Heart left ventricle (tissue), 16 donors: Measurements from ENCODE around the gene CAND2. TPM values are rescaled to one million over a fixed set of nuclear protein-coding genes. Genes with fewer than 3 reads are reported as not detected.
"Not testable (repeated sequence)": the region's sequence is repeated elsewhere in the genome, so short reads cannot be mapped to it uniquely, and the experiment has no call there.

Source experiments
- ATAC-seq, 4 donors: fragments of 200-7000 bp; cut with Tn5 transposase; one replicate each; pipeline ENCODE4 v1.9.1; 2020 to 2022; ENCODE audit warnings: moderate library complexity in 4 of 4, mild to moderate bottlenecking in 3 of 4, moderate number of reproducible peaks in 1 of 4
- DNase-seq, 5 donors: peaks; one replicate each; pipeline ENCODE4 v3.0.0-alpha.2; 2020
- H3K27ac ChIP-seq, 12 donors: fragments of 200-600 bp; sonication (generic) in 4 of 12; one replicate each; pipeline versions ENCODE4 v1.5.0 to v1.8.0; 2016 to 2022; ENCODE audit warnings: mild to moderate bottlenecking in 2 of 12
- H3K27me3 ChIP-seq, 9 donors: fragments of 200-600 bp; sonication (generic) in 2 of 9; one replicate each; pipeline versions ENCODE4 v1.5.1 to v1.8.0; 2016 to 2022; ENCODE audit warnings: mild to moderate bottlenecking in 3 of 9
- H3K36me3 ChIP-seq, 9 donors: fragments of 200-600 bp; sonication (generic) in 2 of 9; one replicate each; pipeline versions ENCODE4 v1.5.0 to v1.8.0; 2018 to 2022; ENCODE audit warnings: mild to moderate bottlenecking in 2 of 9
- H3K4me1 ChIP-seq, 12 donors: fragments of 200-600 bp; sonication (generic) in 4 of 12; one replicate each; pipeline versions ENCODE4 v1.5.0 to v1.8.0; 2016 to 2022; ENCODE audit warnings: mild to moderate bottlenecking in 3 of 12
- H3K4me3 ChIP-seq, 12 donors: fragments of 200-600 bp; sonication (generic) in 4 of 12; one replicate each; pipeline versions ENCODE4 v1.5.0 to v1.8.0; 2017 to 2022; ENCODE audit warnings: mild to moderate bottlenecking in 9 of 12, moderate library complexity in 4 of 12
- H3K9me3 ChIP-seq, 12 donors: fragments of 200-600 bp; sonication (generic) in 4 of 12; one replicate each; pipeline versions ENCODE4 v1.5.0 to v1.8.0; 2016 to 2022; ENCODE audit warnings: mild to moderate bottlenecking in 1 of 12
- POLR2A ChIP-seq, 2 donors: fragments of 450-650 bp; IDR thresholded peaks; one replicate each; pipeline ENCODE4 v1.6.1; 2017; ENCODE audit warnings: antibody characterized with exemption in 2 of 2, mild to moderate bottlenecking in 2 of 2, moderate library complexity in 2 of 2
- WGBS, 4 donors: extraction: QIAGEN DNeasy Blood & Tissue Kit in 2 of 4; methylation state at CpG; one replicate each; pipeline versions ENCODE4 v1.1.5 to v1.1.7; 2013 to 2018; 5-methylcytosine and 5-hydroxymethylcytosine counted together
- intact Hi-C, 10 donors: fragments of 100-400 bp; cut with DNase I; formaldehyde crosslinking; loops; one replicate each; pipeline versions ENCODE4 v1.11.1 to v1.14.2; 2022
- polyA plus RNA-seq, 2 donors: library from polyadenylated mRNA; stranded (reverse); fragments of 200-250 nt; gene quantifications; one replicate each; pipeline ENCODE4 v1.2.3, GENCODE V29; 2013
- total RNA-seq, 9 donors: library from RNA; depleted of rRNA in 2 of 9; stranded (reverse); fragments of >200 nt in 2 of 9; fragmentation: NEBNext Ultra II Directional in 3 of 9; extraction: Animal tissue kit (Norgen Biotek cat#: 25700) in 3 of 9; gene quantifications; one replicate each; pipeline versions ENCODE4 v1.1.0 to v1.2.4, GENCODE V29; 2016 to 2023
- TF ChIP-seq, protein P1 (sequence below), 12 donors: fragments of 200-600 bp; sonication (generic) in 4 of 12; IDR thresholded peaks; one replicate each; pipeline versions ENCODE4 v1.5.0 to v1.8.0; 2018 to 2022; ENCODE audit warnings: antibody characterized with exemption in 12 of 12, mild to moderate bottlenecking in 5 of 12
- donor health status: ischemic (EF 13 %, LVEDD 7.1; RV severe dilation, severe dysfunction).
- donor health status: healthy with polysubstance abuse.
- donor health status: DM: no; HTN: yes; CAD: no.
- donor health status: DM: no; HTN: no; CAD: no.
- donor health status: ischemic (EF 25% LVEDD 6.9; RV normal size, moderate dysfunction).
- donor health status: ischemic (EF 25% LVEDD 5.7; RV mildly dilated, moderate dysfunction).
- donor health status: healthy.
- donor health status: DM: yes; HTN: yes; CAD: no.
- donor health status: ischemic (EF 35%, LVEDD 5.7; RV mildly dilated, moderate dysfunction).
- donor health status: nonischemic (EF 11% LVEDD 7.7; RV severe dilation, severe dysfunction).
- donor health status: DM: yes; HTN: yes; CAD: no.
- donor health status: PGD.
- donor health status: ischemic (EF 29% LVEDD 5.4; RV normal size, mild dysfunction).
- donor health status: nonischemic (EF 23%, LVEDD 6.1; RV moderate dilation, normal function).

CAND2 gene
- total and polyA plus RNA-seq, 11 donors, result 11.7 to 87.5 (median 67.2) TPM

DNA sequence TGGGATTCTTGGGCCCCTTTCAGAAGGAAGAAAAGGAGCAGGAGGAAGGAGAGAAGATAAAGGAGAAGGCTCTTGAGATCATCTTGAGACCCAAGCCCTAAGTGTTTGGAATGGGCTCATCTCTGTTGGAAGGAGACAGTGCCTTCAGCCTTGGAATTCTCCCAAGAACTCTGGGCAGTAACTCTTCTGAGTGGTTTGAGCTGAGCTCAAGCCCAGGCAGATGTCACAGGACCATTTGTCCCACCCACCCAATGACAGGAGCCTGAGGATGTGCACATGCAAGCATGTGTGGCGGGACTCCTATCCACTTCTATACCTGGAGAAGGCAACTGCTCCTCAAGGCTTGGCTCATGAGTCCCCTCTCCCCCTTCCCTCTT lies 22.8 kb upstream of the CAND2 start:
- intact Hi-C loops, result no loop called here
- H3K27me3 ChIP-seq, result no peaks in the 10 kb centered on the region
- no peak for DNase-seq
- no peak for TF ChIP-seq POLR2A (IDR thresholded peaks at IDR 0.05)
- TF ChIP-seq, protein P1, sequence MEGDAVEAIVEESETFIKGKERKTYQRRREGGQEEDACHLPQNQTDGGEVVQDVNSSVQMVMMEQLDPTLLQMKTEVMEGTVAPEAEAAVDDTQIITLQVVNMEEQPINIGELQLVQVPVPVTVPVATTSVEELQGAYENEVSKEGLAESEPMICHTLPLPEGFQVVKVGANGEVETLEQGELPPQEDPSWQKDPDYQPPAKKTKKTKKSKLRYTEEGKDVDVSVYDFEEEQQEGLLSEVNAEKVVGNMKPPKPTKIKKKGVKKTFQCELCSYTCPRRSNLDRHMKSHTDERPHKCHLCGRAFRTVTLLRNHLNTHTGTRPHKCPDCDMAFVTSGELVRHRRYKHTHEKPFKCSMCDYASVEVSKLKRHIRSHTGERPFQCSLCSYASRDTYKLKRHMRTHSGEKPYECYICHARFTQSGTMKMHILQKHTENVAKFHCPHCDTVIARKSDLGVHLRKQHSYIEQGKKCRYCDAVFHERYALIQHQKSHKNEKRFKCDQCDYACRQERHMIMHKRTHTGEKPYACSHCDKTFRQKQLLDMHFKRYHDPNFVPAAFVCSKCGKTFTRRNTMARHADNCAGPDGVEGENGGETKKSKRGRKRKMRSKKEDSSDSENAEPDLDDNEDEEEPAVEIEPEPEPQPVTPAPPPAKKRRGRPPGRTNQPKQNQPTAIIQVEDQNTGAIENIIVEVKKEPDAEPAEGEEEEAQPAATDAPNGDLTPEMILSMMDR (IDR thresholded peaks at IDR 0.05), result no peak
- no peak overlapping the region for H3K4me3 ChIP-seq
- H3K4me1 ChIP-seq, result peaks cover 0 to 12% (median 0%) of the 10 kb centered on the region in 12 donors
- H3K27ac ChIP-seq, result no peak overlapping the region
- no peak for ATAC-seq
- WGBS, 4 donors, result 91 to 100% (median 95%) methylated on average over 1 of the region's 1 CpG
- no peaks in the 10 kb centered on the region for H3K36me3 ChIP-seq
- H3K9me3 ChIP-seq, result no peaks in the 10 kb centered on the region

DNA sequence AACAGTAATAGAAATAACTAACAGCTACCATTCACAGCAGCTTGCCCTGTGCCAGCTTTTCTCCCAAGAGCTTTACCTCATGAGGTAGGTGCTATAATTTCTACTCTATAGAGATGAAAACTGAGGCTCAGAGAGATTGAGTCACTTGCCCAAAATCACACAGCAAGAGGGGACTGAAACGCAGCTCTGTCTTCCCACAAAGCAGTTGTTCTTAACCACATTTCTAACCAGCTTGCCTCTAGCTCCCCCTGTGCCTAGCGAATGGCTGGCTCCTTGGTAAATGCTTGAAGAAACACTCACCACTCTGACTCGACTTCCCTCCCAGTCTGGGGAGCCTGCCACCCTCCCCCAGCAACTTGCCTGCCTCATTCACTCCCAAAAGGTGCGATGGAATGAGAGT lies 21.9 kb upstream of the CAND2 start:
- intact Hi-C loops, result no loop called here
- Histone ChIP-seq H3K27me3 (no peaks in the 10 kb centered on the region), H3K4me1 (peaks cover 0 to 12% (median 0%) of the 10 kb centered on the region in 12 donors), H3K4me3 (no peak overlapping the region), H3K36me3 (no peaks in the 10 kb centered on the region), H3K9me3 (no peaks in the 10 kb centered on the region), H3K27ac (no peak overlapping the region)
- no peak for TF ChIP-seq POLR2A (IDR thresholded peaks at IDR 0.05)
- TF ChIP-seq, protein P1 (IDR thresholded peaks at IDR 0.05), result no peak
- ATAC-seq (no peak), DNase-seq (no peak)
- 64 to 85% (median 77%) methylated on average over 4 of the region's 4 CpGs for WGBS, 4 donors

DNA sequence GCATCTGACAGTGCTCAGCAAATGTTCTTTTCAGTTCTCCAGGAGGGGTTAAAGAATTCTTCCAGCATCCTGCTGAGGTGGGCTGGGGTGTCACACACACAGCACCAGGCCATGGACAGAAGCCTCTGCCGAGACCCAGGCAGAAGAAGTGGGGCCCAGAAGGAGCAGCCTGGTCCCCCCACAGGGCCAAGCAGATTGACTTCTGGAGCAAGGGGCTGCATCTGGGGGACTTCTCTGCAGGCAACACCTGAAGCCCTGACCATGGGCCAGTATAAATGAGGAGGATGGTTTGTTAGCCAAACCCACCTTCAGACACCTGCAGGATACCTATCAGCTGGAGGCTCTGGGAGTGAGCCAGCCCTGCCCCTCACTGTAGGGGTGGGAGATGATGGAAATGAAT lies 21.3 kb upstream of the CAND2 start:
- H3K27ac ChIP-seq, result no peak overlapping the region
- H3K4me1 ChIP-seq, result peaks cover 0 to 12% (median 0%) of the 10 kb centered on the region in 12 donors
- no peaks in the 10 kb centered on the region for H3K9me3 ChIP-seq
- no peak overlapping the region for H3K4me3 ChIP-seq
- DNase-seq (no peak), ATAC-seq (no peak)
- TF ChIP-seq, protein P1 (IDR thresholded peaks at IDR 0.05), result no peak
- no peak for TF ChIP-seq POLR2A (IDR thresholded peaks at IDR 0.05)
- intact Hi-C loops, result no loop called here
- no peaks in the 10 kb centered on the region for H3K36me3 ChIP-seq
- no peaks in the 10 kb centered on the region for H3K27me3 ChIP-seq
- WGBS, 4 donors, result 70 to 80% (median 73%) methylated on average over 1 of the region's 1 CpG

DNA sequence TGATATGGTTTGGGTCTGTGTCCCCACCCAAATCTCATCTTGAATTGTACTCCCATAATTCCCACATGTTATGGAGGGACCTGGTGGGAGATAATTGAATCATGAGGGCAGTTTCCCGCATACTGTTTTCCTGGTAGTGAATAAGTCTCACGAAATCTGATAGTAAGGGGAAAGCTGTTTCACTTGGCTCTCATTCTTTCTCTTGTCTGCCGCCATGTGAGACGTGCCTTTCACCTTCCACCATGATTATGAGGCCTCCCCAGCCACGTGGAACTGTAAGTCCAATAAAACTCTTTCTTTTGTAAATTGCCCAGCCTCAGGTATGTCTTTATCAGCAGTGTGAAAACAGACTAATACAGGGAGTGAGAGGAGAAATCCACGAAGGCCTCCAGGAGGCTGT lies 20.5 kb upstream of the CAND2 start:
- H3K27me3 ChIP-seq, intact Hi-C loops, H3K9me3 ChIP-seq, DNase-seq, H3K36me3 ChIP-seq, H3K4me3 ChIP-seq, ATAC-seq, H3K27ac ChIP-seq: not testable (repeated sequence)
- WGBS, 4 donors, result 65 to 82% (median 71%) methylated on average over 6 of the region's 6 CpGs
- H3K4me1 ChIP-seq, result peaks cover 0 to 12% (median 0%) of the 10 kb centered on the region in 12 donors

DNA sequence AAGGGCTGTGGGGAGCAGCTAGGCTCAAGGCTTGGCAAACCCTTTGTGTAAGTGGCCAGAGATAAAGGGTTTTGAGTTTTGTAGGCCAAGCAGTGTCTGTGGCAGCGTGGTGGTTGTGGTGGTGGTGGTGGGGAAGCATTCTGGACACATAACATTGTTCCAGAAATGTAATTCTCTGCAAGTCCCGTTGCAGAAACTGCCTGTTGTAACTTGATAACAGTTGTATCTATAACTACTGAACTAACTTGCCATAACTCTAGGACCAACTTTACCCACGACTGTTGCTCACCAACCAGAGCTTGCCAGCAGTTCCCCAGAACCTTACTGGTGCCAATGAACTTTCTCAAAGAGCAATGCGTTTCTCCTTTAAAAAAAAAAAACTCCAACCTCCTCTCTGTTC lies 19.3 kb upstream of the CAND2 start:
- Histone ChIP-seq H3K4me3 (no peak overlapping the region), H3K4me1 (peaks cover 0 to 12% (median 0%) of the 10 kb centered on the region in 12 donors), H3K27ac (no peak overlapping the region), H3K27me3 (no peaks in the 10 kb centered on the region), H3K9me3 (no peaks in the 10 kb centered on the region), H3K36me3 (no peaks in the 10 kb centered on the region)
- intact Hi-C loops, result no loop called here
- ATAC-seq (no peak), DNase-seq (no peak)
- whole genome bisulfite sequencing, 4 donors, result 67 to 77% (median 73%) methylated on average over 4 of the region's 4 CpGs
- TF ChIP-seq POLR2A (IDR thresholded peaks at IDR 0.05), result no peak
- TF ChIP-seq, protein P1 (IDR thresholded peaks at IDR 0.05), result no peak
